Tibial nerve (tissue), 4 donors: ENCODE results near the gene RNF145. TPM values are rescaled to one million over a fixed set of nuclear protein-coding genes. Genes with fewer than 3 reads are reported as not detected.
A peak's percentile ranks its signal among the peaks of the same experiment; 100 is the strongest.

Source experiments
- DNase-seq, 2 donors: peaks; one replicate each; pipeline ENCODE4 v3.0.0-alpha.2; 2019; ENCODE audit warnings: low spot score in 2 of 2
- H3K27ac ChIP-seq, 4 donors: fragments of 200-600 bp; sonication (generic) in 3 of 4; one replicate each; pipeline ENCODE4 v1.5.1; 2017 to 2019; ENCODE audit warnings: mild to moderate bottlenecking in 1 of 4
- H3K27me3 ChIP-seq, 2 donors: fragments of 200-600 bp; sonication (generic) in 1 of 2; one replicate each; pipeline versions ENCODE4 v1.5.1 to v1.6.0; 2017 to 2019
- H3K36me3 ChIP-seq, 3 donors: fragments of 200-600 bp; sonication (generic); one replicate each; pipeline ENCODE4 v1.5.1; 2018 to 2019
- H3K4me1 ChIP-seq, 4 donors: fragments of 200-600 bp; sonication (generic) in 3 of 4; one replicate each; pipeline ENCODE4 v1.5.1; 2017 to 2019
- H3K4me3 ChIP-seq, 4 donors: fragments of 200-600 bp; sonication (generic) in 3 of 4; one replicate each; pipeline ENCODE4 v1.5.1; 2017 to 2019; ENCODE audit warnings: mild to moderate bottlenecking in 1 of 4, moderate library complexity in 1 of 4
- H3K9me3 ChIP-seq, 4 donors: fragments of 200-600 bp; sonication (generic) in 3 of 4; one replicate each; pipeline ENCODE4 v1.5.1; 2017 to 2019
- CTCF ChIP-seq, 5 experiments: fragments of 200-600 bp in 3 of 5; fragments of 450-650 bp in 2 of 5; sonication (generic) in 3 of 5; IDR thresholded peaks; one replicate each; pipeline ENCODE4 v1.5.1; 2016 to 2019; ENCODE audit warnings: antibody characterized with exemption in 5 of 5, mild to moderate bottlenecking in 3 of 5, moderate library complexity in 2 of 5
- EP300 ChIP-seq, 2 donors: sonication (generic); formaldehyde crosslinking; IDR thresholded peaks; one replicate each; pipeline ENCODE4 v1.6.1; 2017; ENCODE audit warnings: antibody characterized with exemption in 2 of 2, mild to moderate bottlenecking in 1 of 2
- POLR2A ChIP-seq, 2 donors: fragments of 450-650 bp; IDR thresholded peaks; one replicate each; pipeline ENCODE4 v1.6.1; 2017; ENCODE audit warnings: antibody characterized with exemption in 2 of 2, mild to moderate bottlenecking in 2 of 2, moderate library complexity in 2 of 2
- WGBS, 2 donors: methylation state at CpG; one replicate each; pipeline ENCODE4 v1.1.5; 2018; 5-methylcytosine and 5-hydroxymethylcytosine counted together
- total RNA-seq, 4 donors: library from RNA; depleted of rRNA; stranded (reverse); fragments of >200 nt; gene quantifications; one replicate each; pipeline ENCODE4 v1.1.0, GENCODE V29; 2016

RNF145 gene
- total RNA-seq, 4 donors from 2014 or later: 40.2 to 65.1 (median 50.4) TPM

DNA sequence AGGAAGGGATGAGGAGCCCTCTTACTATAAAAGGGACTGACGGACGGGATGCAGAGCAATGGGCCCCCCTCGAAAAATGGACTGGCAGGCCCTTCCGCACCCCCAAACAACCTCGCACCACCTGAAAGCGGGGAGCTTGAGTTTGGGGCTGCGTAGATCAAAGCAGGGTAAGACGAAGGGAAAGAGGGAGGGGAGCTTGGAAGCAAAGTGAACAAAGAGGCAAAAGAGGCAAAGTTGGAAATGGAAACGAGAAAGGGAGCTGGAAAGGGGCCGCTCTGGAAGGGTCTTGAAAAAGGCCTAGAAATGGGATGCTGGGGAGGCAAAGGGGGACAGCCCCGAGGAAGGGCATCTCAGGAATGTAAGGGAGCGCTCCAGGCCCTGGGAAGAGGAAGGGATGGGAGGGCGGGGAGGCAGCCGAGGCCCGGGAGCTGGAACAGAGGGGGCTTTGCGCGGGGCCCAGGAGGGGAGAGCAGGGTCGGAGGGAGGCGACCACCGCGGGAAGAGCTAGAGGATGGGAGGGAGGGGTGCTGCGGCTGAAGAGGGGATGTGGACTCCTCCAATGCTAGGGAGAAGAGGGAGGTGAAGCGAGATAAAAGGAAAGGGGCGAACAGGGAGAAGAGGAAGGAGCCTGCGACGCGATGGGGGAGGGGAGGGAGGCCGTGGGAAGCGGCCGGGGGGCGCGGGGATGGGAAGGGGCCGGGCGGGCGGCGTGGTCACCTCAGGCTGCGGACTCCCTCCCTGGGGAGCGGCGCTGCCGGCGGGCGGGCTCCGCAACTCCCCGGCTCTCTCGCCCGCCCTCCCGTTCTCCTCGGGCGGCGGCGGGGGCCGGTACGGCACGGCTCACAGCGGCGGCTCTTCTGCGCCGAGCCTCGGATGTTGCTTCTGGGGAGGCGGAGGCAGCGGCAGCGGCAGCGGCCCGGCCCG lies 577 bp downstream of the RNF145 start:
- no peak for TF ChIP-seq EP300 (IDR thresholded peaks at IDR 0.05)
- no peak for TF ChIP-seq POLR2A (IDR thresholded peaks at IDR 0.05)
- no peak for TF ChIP-seq CTCF (IDR thresholded peaks at IDR 0.05)
- DNase-seq: peak in 1 of 2 donors; percentile 24
- H3K27ac ChIP-seq: peak overlapping the region; percentile 68 to 96 (median 90)
- H3K4me3 ChIP-seq: peak overlapping the region; percentile 88 to 97 (median 94)
- H3K9me3 ChIP-seq: no peaks in the 10 kb centered on the region
- H3K36me3 ChIP-seq: no peaks in the 10 kb centered on the region
- 0 to 1% methylated on average over 49 to 52 of the region's 65 CpGs for WGBS, 2 donors
- no peaks in the 10 kb centered on the region for H3K27me3 ChIP-seq
- peaks cover 0 to 43% (median 33%) of the 10 kb centered on the region in 4 donors for H3K4me1 ChIP-seq

DNA sequence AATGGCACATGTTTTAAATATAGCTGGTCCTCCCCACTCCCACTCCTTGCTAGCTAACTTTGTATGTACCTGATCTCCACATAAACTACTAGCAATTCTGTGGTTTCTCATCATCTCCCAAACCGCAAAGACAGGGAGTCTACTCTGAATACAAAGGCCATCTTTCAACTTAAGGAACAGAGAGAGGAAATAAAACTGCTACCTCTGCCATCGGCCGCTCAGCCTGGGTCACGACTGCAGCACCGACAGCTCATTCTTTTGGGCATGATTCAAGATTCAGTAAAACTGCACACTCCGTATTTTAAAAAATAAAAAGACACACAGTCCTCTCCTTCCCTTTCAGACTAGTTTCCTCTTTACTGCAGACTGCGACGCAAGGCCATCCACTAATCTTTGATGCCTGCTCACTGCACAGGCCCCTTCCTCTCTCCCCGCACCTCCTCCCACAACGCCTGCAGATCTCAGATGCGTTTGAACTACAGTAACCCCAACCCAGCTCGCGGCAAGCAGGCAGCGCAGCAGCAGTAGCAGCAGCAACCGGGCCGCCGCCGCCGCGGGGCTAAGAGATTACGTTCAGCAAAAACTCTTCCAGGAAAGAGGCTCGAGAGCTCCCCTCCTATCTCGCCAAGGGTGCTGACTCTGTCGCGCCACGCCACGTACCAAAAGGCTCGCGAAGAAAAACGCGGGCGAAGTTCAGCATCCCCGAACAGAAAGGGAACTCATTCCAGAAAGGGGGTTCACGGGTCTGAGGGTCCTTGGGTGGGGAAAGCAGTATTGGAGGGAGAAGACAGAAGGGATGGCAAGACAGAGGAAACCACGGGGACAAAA lies 1.5 kb downstream of the RNF145 start:
- WGBS, 2 donors: 0 to 1% methylated on average over 35 of the region's 35 CpGs
- peak; percentile 48 to 59 for DNase-seq
- Histone ChIP-seq H3K27ac (peak overlapping the region; percentile 68 to 96 (median 90)), H3K4me3 (peak overlapping the region; percentile 88 to 97 (median 94)), H3K9me3 (no peaks in the 10 kb centered on the region), H3K4me1 (peaks cover 0 to 50% (median 33%) of the 10 kb centered on the region in 4 donors), H3K36me3 (no peaks in the 10 kb centered on the region), H3K27me3 (no peaks in the 10 kb centered on the region)
- TF ChIP-seq POLR2A (IDR thresholded peaks at IDR 0.05) (peak in 1 of 2 donors; percentile 28), EP300 (IDR thresholded peaks at IDR 0.05) (peak; percentile 22 to 73), CTCF (IDR thresholded peaks at IDR 0.05) (no peak)

GRCh38 chr5:159207222-159207685 lies 2.1 kb downstream of the RNF145 start:
- TF ChIP-seq CTCF (IDR thresholded peaks at IDR 0.05) (no peak), EP300 (IDR thresholded peaks at IDR 0.05) (no peak), POLR2A (IDR thresholded peaks at IDR 0.05) (no peak)
- peak overlapping the region; percentile 88 to 97 (median 94) for H3K4me3 ChIP-seq
- no peak for DNase-seq
- H3K36me3 ChIP-seq: no peaks in the 10 kb centered on the region
- H3K27me3 ChIP-seq: no peaks in the 10 kb centered on the region
- H3K4me1 ChIP-seq: peaks cover 0 to 57% (median 36%) of the 10 kb centered on the region in 4 donors
- peak overlapping the region; percentile 68 to 96 (median 90) for H3K27ac ChIP-seq
- 14 to 22% methylated on average over 5 of the region's 5 CpGs for WGBS, 2 donors
- H3K9me3 ChIP-seq: no peaks in the 10 kb centered on the region

GRCh38 chr5:159206818-159207217 lies 2.5 kb downstream of the RNF145 start:
- H3K4me3 ChIP-seq: peak overlapping the region in 2 of 4 donors; percentile 95 to 97
- peak overlapping the region; percentile 68 to 96 (median 90) for H3K27ac ChIP-seq

More at GRCh38 chr5:159206818-159207217, 2.5 kb downstream of the RNF145 start:
- Histone ChIP-seq H3K9me3 (no peaks in the 10 kb centered on the region), H3K4me1 (peaks cover 0 to 61% (median 36%) of the 10 kb centered on the region in 4 donors), H3K36me3 (no peaks in the 10 kb centered on the region), H3K27me3 (no peaks in the 10 kb centered on the region)
- TF ChIP-seq POLR2A (IDR thresholded peaks at IDR 0.05) (no peak), EP300 (IDR thresholded peaks at IDR 0.05) (no peak), CTCF (IDR thresholded peaks at IDR 0.05) (no peak)
- no peak for DNase-seq
- WGBS, 2 donors: 20 to 27% methylated on average over 2 of the region's 2 CpGs
